ENCODE measurements around the gene CRABP1. TPM values are rescaled to one million over a fixed set of nuclear protein-coding genes. Genes with fewer than 3 reads are reported as not detected.

CRABP1 gene
- total RNA-seq, 2 donors from 2014 or later: 0.61 to 1.5 TPM

DNA sequence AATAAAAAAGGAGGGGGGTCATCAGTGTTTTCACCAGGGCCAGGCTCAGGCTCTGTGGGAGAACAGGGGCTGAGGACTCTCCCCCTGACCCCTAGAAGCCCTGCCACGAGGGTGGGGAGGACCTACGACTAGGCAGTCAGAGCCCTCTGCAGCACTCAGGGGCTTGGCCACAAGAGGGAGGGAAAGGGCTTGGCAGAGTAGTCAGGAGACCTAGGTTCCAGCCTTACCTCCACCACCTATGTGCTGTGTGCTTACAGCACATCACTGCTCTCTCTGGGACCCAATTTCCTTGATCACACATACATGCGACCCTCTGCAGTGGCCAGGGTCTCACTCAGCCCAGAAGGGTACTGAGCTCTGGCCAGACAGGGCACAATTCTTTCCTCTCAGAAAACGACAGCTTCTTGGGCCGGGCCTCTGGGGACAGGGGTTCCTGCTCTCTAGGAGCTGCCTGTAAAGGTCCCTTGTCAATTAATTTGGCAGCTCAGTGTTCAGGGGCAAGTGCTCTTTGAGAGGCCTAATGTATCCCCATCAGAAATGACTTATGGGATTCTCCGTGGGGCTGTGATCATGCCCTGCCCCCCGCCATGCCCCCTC is 24.4 kb upstream of the CRABP1 start:
- intact Hi-C loops (cut with DNase I, micrococcal nuclease): loop anchor here in 1 of 2 donors (2.0 kb wide), 1 partner anchor 107 kb away; no protein-coding TSS in a partner anchor
- DNase-seq: peak in 1 of 2 donors; percentile 55
- ATAC-seq: peak; percentile 63

DNA sequence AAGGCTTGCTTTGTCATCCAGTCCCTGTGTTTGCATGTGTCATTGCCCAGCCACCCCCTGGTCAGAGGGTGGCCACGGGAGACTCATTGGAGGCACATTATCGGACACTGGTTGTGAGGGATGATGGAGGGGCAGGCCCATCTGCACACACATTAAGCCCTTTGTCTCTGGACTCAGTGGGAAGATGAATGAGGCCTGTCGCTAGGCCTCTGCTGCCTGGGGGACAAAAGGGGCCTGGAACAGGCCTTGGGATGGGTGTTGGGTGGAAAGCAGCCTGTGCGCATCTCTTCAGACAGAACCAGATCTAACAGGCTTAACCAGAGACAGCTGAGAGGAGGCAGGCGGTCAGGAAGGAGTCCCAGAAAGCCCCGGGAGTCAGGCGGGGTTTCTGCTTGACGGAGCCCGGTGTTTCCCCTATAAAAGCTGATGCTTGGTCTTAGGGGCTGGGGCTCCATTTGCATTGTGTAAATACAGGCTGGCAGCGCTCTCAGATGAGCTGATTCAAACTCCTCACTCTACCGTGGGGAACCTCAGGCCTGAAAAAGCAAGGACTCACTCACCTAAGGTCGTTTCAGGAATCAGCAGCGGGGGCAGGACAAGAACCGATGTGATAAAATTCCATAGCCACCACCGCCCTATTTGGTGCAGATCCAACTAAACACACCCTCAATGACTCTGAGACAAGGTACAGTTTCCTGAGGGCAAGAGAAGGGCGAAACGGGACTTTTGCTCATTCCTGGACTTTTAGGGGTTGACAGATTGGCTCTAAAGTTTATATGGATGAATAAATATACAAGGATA is 23.7 kb upstream of the CRABP1 start:
- ATAC-seq: peak; percentile 88
- peak; percentile 73 to 80 for DNase-seq
- intact Hi-C loops (cut with DNase I, micrococcal nuclease): no loop called here

DNA sequence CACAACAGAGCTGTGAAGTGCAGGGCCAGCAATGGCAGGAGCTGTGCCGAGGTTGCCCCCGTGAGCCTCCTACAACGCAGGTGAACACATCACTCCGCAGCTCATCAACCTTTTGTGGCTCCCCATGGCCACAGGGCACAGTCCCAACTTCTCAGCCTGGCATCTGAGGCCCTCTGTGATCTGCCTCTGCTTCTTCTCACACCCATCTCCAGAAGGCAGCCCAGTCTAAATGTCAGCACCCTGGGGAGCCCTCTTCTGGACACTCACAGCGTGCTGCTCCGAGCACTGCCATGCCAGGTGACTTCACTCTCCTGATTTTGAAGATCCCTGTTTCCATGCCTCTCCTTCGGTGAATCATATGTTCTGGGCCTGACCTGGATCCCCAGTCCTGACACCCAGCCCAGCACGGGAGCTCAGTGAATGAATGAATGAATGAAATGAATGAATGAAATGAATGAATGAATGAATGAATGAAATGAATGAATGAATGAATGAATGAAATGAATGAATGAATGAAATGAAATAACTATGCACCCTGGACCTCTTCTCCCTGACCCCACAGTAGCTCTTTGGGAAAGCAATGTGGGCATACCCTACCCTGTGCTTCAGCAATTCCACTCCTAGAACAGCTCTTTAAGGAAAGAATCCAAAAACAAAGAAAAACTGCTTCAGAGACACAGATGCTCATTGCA is 22.9 kb upstream of the CRABP1 start:
- intact Hi-C loops (cut with DNase I, micrococcal nuclease): no loop called here
- DNase-seq (peak in 1 of 2 donors; percentile 54), ATAC-seq (peak; percentile 64)

GRCh38 chr15:78319588-78319987 is 20.6 kb upstream of the CRABP1 start:
- ATAC-seq (no peak), DNase-seq (no peak)
- intact Hi-C loops (cut with DNase I, micrococcal nuclease): no loop called here

- ATAC-seq: no peak
- intact Hi-C loops (cut with DNase I, micrococcal nuclease): no loop called here
- DNase-seq: no peak
Observed at GRCh38 chr15:78320183-78320582, 20.0 kb upstream of the CRABP1 start.

GRCh38 chr15:78321041-78321570 is 19.0 kb upstream of the CRABP1 start:
- intact Hi-C loops (cut with DNase I, micrococcal nuclease): no loop called here
- no peak for ATAC-seq
- DNase-seq: no peak

GRCh38 chr15:78321786-78322185 is 18.4 kb upstream of the CRABP1 start:
- ATAC-seq (no peak), DNase-seq (no peak)
- intact Hi-C loops (cut with DNase I, micrococcal nuclease): no loop called here

GRCh38 chr15:78322243-78322642 is 17.9 kb upstream of the CRABP1 start:
- DNase-seq: no peak
- ATAC-seq: no peak
- intact Hi-C loops (cut with DNase I, micrococcal nuclease): no loop called here

DNA sequence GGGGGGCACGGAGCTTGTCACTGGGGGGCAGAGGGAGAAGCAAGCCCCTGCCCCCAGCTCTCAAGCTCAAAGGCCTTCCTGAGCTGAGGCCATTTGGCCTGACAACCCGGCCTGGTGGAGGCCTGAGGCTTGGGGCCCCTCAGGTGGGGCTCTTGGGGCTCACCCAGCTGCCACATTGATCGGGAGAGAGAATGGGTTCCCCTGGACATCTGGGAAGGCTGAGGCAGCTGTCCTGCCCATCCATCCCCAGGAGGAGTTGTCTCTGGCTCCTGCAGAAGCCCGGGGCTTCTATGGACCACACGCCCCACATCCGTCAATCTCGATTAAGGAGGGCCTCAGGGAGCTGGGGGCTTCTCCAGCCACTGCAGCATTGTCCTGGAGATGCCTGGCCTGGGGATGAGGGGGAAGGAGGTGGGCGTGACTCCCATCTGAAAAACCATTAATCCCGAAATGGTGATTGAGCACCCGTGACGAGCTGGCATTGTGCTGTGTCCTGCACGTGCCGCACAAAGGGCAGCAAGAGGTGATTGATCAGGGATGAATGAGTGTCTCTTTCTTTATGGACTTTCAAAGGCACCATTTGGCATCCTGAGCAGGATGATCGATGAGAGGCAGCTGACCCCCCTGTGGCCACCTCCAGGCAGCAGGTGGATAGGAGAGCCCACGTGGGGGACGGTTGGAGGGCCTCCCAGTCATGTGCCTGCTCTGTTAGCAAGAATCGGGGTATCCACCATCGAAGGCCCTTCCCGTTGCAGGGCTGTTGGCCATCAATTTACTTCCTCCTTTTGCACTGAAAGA is 17.2 kb upstream of the CRABP1 start:
- ATAC-seq (no peak), DNase-seq (no peak)
- intact Hi-C loops (cut with DNase I, micrococcal nuclease): no loop called here

DNA sequence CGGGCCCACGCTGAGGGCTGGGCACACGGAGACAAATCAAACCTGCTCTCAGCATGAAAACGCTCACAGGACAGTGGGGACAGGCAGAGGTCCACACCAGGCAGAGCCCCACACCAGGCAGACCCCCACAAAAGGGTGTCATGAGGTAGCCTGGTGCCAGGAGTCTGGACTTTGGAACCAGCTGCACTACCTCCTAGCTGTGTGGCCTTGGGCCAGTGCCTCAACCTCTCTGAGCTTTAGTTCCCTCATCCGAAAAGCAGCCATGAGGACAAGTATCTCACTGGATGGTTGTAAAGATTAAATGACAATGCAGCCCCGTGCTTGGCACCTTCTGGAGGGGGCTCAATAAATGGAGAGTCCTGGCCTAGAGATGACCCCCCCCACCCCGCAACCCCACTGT is 16.5 kb upstream of the CRABP1 start:
- ATAC-seq (no peak), DNase-seq (no peak)
- intact Hi-C loops (cut with DNase I, micrococcal nuclease): no loop called here

GRCh38 chr15:78324144-78324543 is 16.0 kb upstream of the CRABP1 start:
- intact Hi-C loops (cut with DNase I, micrococcal nuclease): no loop called here
- no peak for ATAC-seq
- no peak for DNase-seq

DNA sequence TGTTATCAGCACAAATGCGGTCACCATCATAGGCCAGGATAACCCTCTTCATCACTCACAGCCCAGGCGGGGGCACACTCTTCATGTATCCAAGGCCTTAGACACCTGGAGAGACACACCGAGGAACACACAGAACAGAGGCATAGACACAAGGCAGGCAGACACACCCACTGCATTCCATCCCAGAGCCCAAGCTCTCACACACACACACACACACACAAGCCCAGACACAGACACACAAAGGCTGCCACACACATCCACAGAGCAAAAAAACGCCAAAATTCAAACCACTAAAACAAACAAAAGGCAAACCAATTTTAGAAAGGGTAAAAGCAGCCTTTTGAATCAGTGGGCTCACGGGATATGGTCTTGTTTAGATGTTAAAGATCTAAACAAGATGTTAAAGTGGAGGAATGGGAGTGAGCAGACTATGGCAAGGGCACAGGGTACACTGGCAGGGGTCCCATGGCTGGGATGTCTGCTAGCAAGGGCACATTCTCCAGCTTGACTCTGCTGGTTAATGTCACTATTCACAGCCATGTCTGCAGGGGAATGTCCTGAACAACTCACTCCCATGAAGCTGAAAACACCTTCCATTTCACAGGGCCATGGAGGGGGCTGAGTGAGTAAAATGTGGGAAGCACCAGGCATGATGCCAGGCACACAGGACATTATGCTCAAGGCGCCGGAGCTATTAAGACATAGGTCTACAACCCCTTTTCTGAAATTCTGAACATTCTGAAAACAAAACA is 14.9 kb upstream of the CRABP1 start:
- intact Hi-C loops (cut with DNase I, micrococcal nuclease): no loop called here
- DNase-seq: no peak
- ATAC-seq: peak; percentile 58

DNA sequence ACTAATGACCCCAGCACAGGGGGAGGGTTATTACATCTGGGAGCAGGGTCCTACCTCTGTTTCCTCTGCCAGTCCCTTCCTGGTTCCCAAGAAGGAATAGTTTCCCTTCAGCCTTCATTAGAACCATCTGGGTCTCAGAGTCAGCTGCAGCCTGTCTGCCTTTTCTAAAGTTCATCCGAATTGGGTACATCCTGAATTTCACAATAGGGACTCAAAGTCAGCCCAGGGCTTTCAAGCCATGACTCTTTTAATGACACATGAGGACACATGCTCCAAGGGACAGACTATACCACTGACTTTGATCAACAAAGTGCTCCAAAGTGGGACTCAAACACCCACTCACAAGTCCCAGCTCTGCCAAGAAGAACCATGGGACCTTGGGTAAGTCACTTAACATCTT is 12.7 kb upstream of the CRABP1 start:
- no peak for ATAC-seq
- no peak for DNase-seq
- intact Hi-C loops (cut with DNase I, micrococcal nuclease): no loop called here

GRCh38 chr15:78329625-78330024 is 10.5 kb upstream of the CRABP1 start:
- ATAC-seq (peak; percentile 54), DNase-seq (no peak)
- intact Hi-C loops (cut with DNase I, micrococcal nuclease): no loop called here

- intact Hi-C loops (cut with DNase I, micrococcal nuclease): no loop called here
- ATAC-seq (no peak), DNase-seq (no peak)
Observed at GRCh38 chr15:78334845-78335244, 5.3 kb upstream of the CRABP1 start.

DNA sequence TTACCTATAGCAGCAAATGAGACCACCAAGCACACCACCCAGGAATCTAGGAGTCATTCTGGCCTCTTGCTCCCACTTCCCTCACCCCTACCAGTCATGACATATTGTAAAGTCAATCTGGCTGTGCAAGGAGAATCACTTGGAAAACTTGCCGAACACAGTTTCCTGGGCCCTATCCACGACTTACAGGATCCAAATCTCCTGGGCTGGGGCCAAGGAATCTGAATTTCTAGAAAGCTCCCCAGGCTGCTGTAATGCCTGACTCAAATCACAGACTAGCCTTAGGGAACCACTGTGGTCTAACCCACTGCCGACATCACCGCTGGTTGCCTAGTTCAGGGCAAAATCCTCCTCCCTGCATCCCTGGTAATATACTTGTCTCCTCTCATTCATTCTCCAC is 4.2 kb upstream of the CRABP1 start:
- intact Hi-C loops (cut with DNase I, micrococcal nuclease): no loop called here
- DNase-seq (no peak), ATAC-seq (no peak)

DNA sequence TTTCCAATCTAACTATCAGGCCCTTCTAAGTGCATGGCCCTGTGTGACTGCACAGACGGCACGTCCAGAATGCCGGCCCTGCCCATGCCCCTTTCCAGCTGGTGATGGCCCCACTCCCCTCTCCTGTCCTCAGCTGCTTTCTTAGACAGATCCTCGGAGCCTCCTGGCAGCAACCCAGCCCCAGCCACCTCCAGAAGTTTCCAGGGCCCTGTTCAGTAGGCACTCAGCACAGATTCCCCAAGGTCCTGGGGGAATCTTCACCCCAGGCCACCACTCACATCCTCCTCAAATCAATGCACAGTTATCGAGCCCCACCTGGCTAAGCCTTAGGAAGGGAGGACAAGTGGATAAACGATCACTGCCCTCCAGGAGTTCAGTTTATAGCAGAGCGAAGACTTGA is 1.4 kb upstream of the CRABP1 start:
- ATAC-seq (no peak), DNase-seq (no peak)
- intact Hi-C loops (cut with DNase I, micrococcal nuclease): no loop called here

- intact Hi-C loops (cut with DNase I, micrococcal nuclease): no loop called here
- DNase-seq (no peak), ATAC-seq (no peak)
Observed at GRCh38 chr15:78339559-78339958, 594 bp upstream of the CRABP1 start.

Data from left colon (tissue), 2 donors.